Nucleus accumbens (tissue), 56 donors: ENCODE measurements around the gene TLNRD1.
A peak's percentile ranks its signal among the peaks of the same experiment; 100 is the strongest.
"Not testable (repeated sequence)": the region's sequence is repeated elsewhere in the genome, so short reads cannot be mapped to it uniquely, and the experiment has no call there.

Experiments used
- DNase-seq, 56 donors: peaks; one replicate each; lab custom pipeline; 2025; lab: John Stamatoyannopoulos, UW

Gene TLNRD1

GRCh38 chr15:81000624-81001151 lies at the start of gene TLNRD1:
Gene TLNRD1 (plus strand): TSS chr15:81000923. CDS start chr15:81002272, 1,349 bp downstream.
- peak in 55 of 56 donors; percentile 12 to 89 (median 74) for DNase-seq

- no peak for DNase-seq
Measured at GRCh38 chr15:80951941-80952340, 48.8 kb upstream of the TLNRD1 start.

GRCh38 chr15:80953001-80953952 lies 47.4 kb upstream of the TLNRD1 start:
- DNase-seq = no peak

- DNase-seq = no peak
Measured at GRCh38 chr15:80953953-80954778, 46.6 kb upstream of the TLNRD1 start.

- peak in 20 of 56 donors; percentile 5 to 66 (median 20) for DNase-seq
Measured at GRCh38 chr15:80955571-80956452, 44.9 kb upstream of the TLNRD1 start.

- DNase-seq = peak in 27 of 56 donors; percentile 5 to 67 (median 30)
Measured at GRCh38 chr15:80957556-80957955, 43.2 kb upstream of the TLNRD1 start.

GRCh38 chr15:80957976-80958375 lies 42.7 kb upstream of the TLNRD1 start:
- DNase-seq = peak in 2 of 56 donors; percentile 17 to 55

- DNase-seq = no peak
Measured at GRCh38 chr15:80958818-80959495, 41.8 kb upstream of the TLNRD1 start.

- DNase-seq = not testable (repeated sequence)
Measured at GRCh38 chr15:80965454-80965853, 35.3 kb upstream of the TLNRD1 start.

GRCh38 chr15:80966431-80967197 lies 34.1 kb upstream of the TLNRD1 start:
- no peak for DNase-seq

- DNase-seq = no peak
Measured at GRCh38 chr15:80967451-80967850, 33.3 kb upstream of the TLNRD1 start.

GRCh38 chr15:80967991-80968510 lies 32.7 kb upstream of the TLNRD1 start:
- DNase-seq = no peak

- no peak for DNase-seq
Measured at GRCh38 chr15:80969316-80969715, 31.4 kb upstream of the TLNRD1 start.

- DNase-seq = peak in 39 of 56 donors; percentile 6 to 82 (median 36)
Measured at GRCh38 chr15:80970018-80970657, 30.6 kb upstream of the TLNRD1 start.

- no peak for DNase-seq
Measured at GRCh38 chr15:80970658-80971057, 30.1 kb upstream of the TLNRD1 start.

- DNase-seq = no peak
Measured at GRCh38 chr15:80971143-80971542, 29.6 kb upstream of the TLNRD1 start.

- DNase-seq = no peak
Measured at GRCh38 chr15:80972276-80972675, 28.4 kb upstream of the TLNRD1 start.

GRCh38 chr15:80974914-80975313 lies 25.8 kb upstream of the TLNRD1 start:
- no peak for DNase-seq
